ENCODE measurements around the gene TBC1D22A. TPM values are rescaled to one million over a fixed set of nuclear protein-coding genes. Genes with fewer than 3 reads are reported as not detected.

Gene TBC1D22A
- total and polyA plus RNA-seq, 2 donors (not counting 3 experiments of a cell fraction or from before 2014, with no cell fraction given) = 26.1 to 32.4 TPM

GRCh38 chr22:46730568-46731245 is 31.7 kb upstream of the TBC1D22A start:
- H3K79me2 ChIP-seq (ENCODE audit: control insufficient read depth, insufficient read depth, low read length) = peaks cover 98% of the 10 kb centered on the region
- H2AFZ ChIP-seq (ENCODE audit: low read depth, low read length) = no peak overlapping the region
- intact Hi-C loops (cut with micrococcal nuclease) = no loop called here

GRCh38 chr22:46731246-46732040 is 31.0 kb upstream of the TBC1D22A start:
- BruUV-seq (replicated peaks) = no TSS peak
- no peaks in the 10 kb centered on the region for H3K27me3 ChIP-seq (ENCODE audit: control insufficient read depth in 2 of 2, insufficient read depth in 2 of 2, low read length in 2 of 2)
- no peak overlapping the region for H3K27ac ChIP-seq (ENCODE audit: insufficient read depth, low read depth, low read length)
- H3K9ac ChIP-seq (replicated peaks; ENCODE audit: extremely low read depth, insufficient read depth, low read length) = no peak overlapping the region
- H3K79me2 ChIP-seq (ENCODE audit: control insufficient read depth, insufficient read depth, low read length) = peaks cover 98% of the 10 kb centered on the region
- H3K4me1 ChIP-seq (ENCODE audit: control insufficient read depth, extremely low read depth, insufficient read depth, low read length) = peaks cover 25% of the 10 kb centered on the region
- dilution Hi-C loops (cut with MboI; ENCODE audit: extremely low pct_ligation_motif_present, low sequenced_read_pairs) (no loop called here), intact Hi-C loops (cut with micrococcal nuclease) (no loop called here)
- H3K9me1 ChIP-seq (replicated peaks; ENCODE audit: control insufficient read depth, extremely low read depth, insufficient read depth, low read length) = no peaks in the 10 kb centered on the region
- no peaks in the 10 kb centered on the region for H4K20me1 ChIP-seq (replicated peaks; ENCODE audit: control insufficient read depth, extremely low read depth, insufficient read depth, low read length)
- H3K4me2 ChIP-seq (ENCODE audit: insufficient read depth, low read length) = no peak overlapping the region
- ChIA-PET CTCF (interaction anchor here (0.6 kb wide), 1 partner anchor 10 kb away, joined by 4 read pairs; no protein-coding TSS in a partner anchor), POLR2A (interaction anchor here (1.1 kb wide), 1 partner anchor 31 kb away, joined by 3 read pairs; the partner anchor contains the start of gene TBC1D22A)
- FAIRE-seq = no peak
- no peak overlapping the region for H2AFZ ChIP-seq (ENCODE audit: low read depth, low read length)
- TF ChIP-seq MAX (IDR thresholded peaks at IDR 0.05; ENCODE audit: insufficient read depth, insufficient read length) = no peak
- no peak for TF ChIP-seq MYC (IDR thresholded peaks at IDR 0.05; ENCODE audit: low read depth, low read length)
- TF ChIP-seq POLR2A (IDR thresholded peaks at IDR 0.05; ENCODE audit: low read depth, low read length) = no peak
- no peak for TF ChIP-seq GATA2 (IDR thresholded peaks at IDR 0.05; ENCODE audit: insufficient read depth, insufficient read length, low read depth, low read length)
- no peak for TF ChIP-seq POLR2AphosphoS5 (IDR thresholded peaks at IDR 0.05; ENCODE audit: insufficient read depth, low read depth, low read length)
- TF ChIP-seq EZH2 (IDR thresholded peaks at IDR 0.05; ENCODE audit: borderline replicate concordance, low read depth, low read length, severe bottlenecking) = no peak
- no peak for TF ChIP-seq FOS (IDR thresholded peaks at IDR 0.05; ENCODE audit: borderline replicate concordance, insufficient read depth, low read length)
- no peak for TF ChIP-seq CTCF (IDR thresholded peaks at IDR 0.05; ENCODE audit: extremely low read depth in 1 of 2, insufficient read depth in 1 of 2, low read depth in 1 of 2, low read length in 2 of 2)
- TF ChIP-seq JUN (IDR thresholded peaks at IDR 0.05; ENCODE audit: borderline replicate concordance, insufficient read depth, insufficient read length, low read depth) = no peak
- H3K4me3 ChIP-seq (replicated peaks in 1 of 3; ENCODE audit: insufficient read depth in 1 of 3, low read depth in 1 of 3, low read length in 3 of 3) = no peak overlapping the region
- no peak for DNase-seq (ENCODE audit: low read depth, low spot score)
- peaks cover 2 to 18% of the 10 kb centered on the region in 2 experiments for H3K36me3 ChIP-seq (ENCODE audit: control insufficient read depth in 2 of 2, extremely low read depth in 1 of 2, insufficient read depth in 2 of 2, low read length in 2 of 2)
- H3K9me3 ChIP-seq (replicated peaks; ENCODE audit: control insufficient read depth, insufficient read depth, low read length) = no peaks in the 10 kb centered on the region

More at GRCh38 chr22:46730568-46731245, 31.7 kb upstream of the TBC1D22A start:
- no peak overlapping the region for H3K4me3 ChIP-seq (replicated peaks in 1 of 3; ENCODE audit: insufficient read depth in 1 of 3, low read depth in 1 of 3, low read length in 3 of 3)
- no peaks in the 10 kb centered on the region for H4K20me1 ChIP-seq (replicated peaks; ENCODE audit: control insufficient read depth, extremely low read depth, insufficient read depth, low read length)
- no peak for FAIRE-seq
- H3K4me2 ChIP-seq (ENCODE audit: insufficient read depth, low read length) = no peak overlapping the region
- peaks cover 18% of the 10 kb centered on the region for H3K4me1 ChIP-seq (ENCODE audit: control insufficient read depth, extremely low read depth, insufficient read depth, low read length)
- H3K9me3 ChIP-seq (replicated peaks; ENCODE audit: control insufficient read depth, insufficient read depth, low read length) = no peaks in the 10 kb centered on the region
- H3K9ac ChIP-seq (replicated peaks; ENCODE audit: extremely low read depth, insufficient read depth, low read length) = no peak overlapping the region
- peaks cover 2 to 21% of the 10 kb centered on the region in 2 experiments for H3K36me3 ChIP-seq (ENCODE audit: control insufficient read depth in 2 of 2, extremely low read depth in 1 of 2, insufficient read depth in 2 of 2, low read length in 2 of 2)
- no peaks in the 10 kb centered on the region for H3K9me1 ChIP-seq (replicated peaks; ENCODE audit: control insufficient read depth, extremely low read depth, insufficient read depth, low read length)
- no peak for DNase-seq (ENCODE audit: low read depth, low spot score)
- POLR2A ChIA-PET = no interaction called here
- CTCF ChIA-PET = interaction anchor here (1.1 to 1.4 kb wide), 2 partner anchors 28 to 167 kb away, joined by 3 to 4 read pairs; no protein-coding TSS in a partner anchor
- no peak for TF ChIP-seq MAX (IDR thresholded peaks at IDR 0.05; ENCODE audit: insufficient read depth, insufficient read length)
- BruUV-seq (replicated peaks) = no TSS peak
- dilution Hi-C loops (cut with MboI; ENCODE audit: extremely low pct_ligation_motif_present, low sequenced_read_pairs) = no loop called here
- H3K27ac ChIP-seq (ENCODE audit: insufficient read depth, low read depth, low read length) = no peak overlapping the region
- no peaks in the 10 kb centered on the region for H3K27me3 ChIP-seq (ENCODE audit: control insufficient read depth in 2 of 2, insufficient read depth in 2 of 2, low read length in 2 of 2)
